ENCODE results near the gene BEX4. TPM values are rescaled to one million over a fixed set of nuclear protein-coding genes. Genes with fewer than 3 reads are reported as not detected.
A peak's percentile ranks its signal among the peaks of the same experiment; 100 is the strongest.

The BEX4 gene
- total and polyA plus RNA-seq, 10 of the 15 experiments (the other 5 are each of a cell fraction or from before 2014, with no cell fraction given), result 0.76 to 3.3 (median 2.2) TPM

DNA sequence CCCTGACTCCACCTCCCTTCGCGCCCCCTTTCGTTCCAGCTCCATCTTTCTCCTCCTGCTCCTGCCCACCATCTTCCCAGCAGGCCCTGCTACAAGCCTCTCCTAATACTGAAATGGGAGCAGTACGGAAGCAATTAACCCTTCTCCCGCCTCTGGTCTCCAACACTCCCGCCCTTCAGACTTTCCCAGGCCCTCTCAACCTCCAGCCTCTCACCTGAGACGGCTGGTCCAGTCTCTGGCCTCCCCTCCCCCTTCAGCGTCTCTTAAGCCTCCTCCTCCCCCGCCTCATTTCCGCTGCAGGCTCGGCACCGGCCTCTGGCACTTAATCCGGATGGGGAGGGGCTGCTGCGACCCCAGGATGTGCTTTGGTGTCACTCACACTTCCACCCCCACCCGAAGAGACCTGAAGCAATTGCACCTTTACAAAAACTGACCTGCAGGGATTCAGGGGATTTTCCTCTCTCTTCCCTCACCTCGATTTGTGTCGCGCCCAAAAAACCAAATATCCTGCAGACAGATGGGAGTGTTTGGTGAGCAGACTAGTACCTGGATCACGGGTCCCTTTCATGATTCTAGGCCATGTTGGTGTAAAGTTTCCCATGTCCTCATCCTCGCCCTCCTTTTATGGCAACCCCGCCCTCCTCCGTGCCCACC lies 39.4 kb downstream of the BEX4 start (continued):
- TF ChIP-seq, protein P1, sequence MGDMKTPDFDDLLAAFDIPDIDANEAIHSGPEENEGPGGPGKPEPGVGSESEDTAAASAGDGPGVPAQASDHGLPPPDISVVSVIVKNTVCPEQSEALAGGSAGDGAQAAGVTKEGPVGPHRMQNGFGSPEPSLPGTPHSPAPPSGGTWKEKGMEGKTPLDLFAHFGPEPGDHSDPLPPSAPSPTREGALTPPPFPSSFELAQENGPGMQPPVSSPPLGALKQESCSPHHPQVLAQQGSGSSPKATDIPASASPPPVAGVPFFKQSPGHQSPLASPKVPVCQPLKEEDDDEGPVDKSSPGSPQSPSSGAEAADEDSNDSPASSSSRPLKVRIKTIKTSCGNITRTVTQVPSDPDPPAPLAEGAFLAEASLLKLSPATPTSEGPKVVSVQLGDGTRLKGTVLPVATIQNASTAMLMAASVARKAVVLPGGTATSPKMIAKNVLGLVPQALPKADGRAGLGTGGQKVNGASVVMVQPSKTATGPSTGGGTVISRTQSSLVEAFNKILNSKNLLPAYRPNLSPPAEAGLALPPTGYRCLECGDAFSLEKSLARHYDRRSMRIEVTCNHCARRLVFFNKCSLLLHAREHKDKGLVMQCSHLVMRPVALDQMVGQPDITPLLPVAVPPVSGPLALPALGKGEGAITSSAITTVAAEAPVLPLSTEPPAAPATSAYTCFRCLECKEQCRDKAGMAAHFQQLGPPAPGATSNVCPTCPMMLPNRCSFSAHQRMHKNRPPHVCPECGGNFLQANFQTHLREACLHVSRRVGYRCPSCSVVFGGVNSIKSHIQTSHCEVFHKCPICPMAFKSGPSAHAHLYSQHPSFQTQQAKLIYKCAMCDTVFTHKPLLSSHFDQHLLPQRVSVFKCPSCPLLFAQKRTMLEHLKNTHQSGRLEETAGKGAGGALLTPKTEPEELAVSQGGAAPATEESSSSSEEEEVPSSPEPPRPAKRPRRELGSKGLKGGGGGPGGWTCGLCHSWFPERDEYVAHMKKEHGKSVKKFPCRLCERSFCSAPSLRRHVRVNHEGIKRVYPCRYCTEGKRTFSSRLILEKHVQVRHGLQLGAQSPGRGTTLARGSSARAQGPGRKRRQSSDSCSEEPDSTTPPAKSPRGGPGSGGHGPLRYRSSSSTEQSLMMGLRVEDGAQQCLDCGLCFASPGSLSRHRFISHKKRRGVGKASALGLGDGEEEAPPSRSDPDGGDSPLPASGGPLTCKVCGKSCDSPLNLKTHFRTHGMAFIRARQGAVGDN (IDR thresholded peaks at IDR 0.05), result no peak
- TF ChIP-seq FOS (IDR thresholded peaks at IDR 0.05; ENCODE audit: borderline replicate concordance, extremely low read depth, insufficient read length) (no peak), BCL11A (IDR thresholded peaks at IDR 0.05; ENCODE audit: low read depth, low read length) (no peak), IKZF1 (conservative IDR thresholded peaks at IDR 0.05) (peak; percentile 19; the same call in 1 of the 2 replicates), EGR1 (IDR thresholded peaks at IDR 0.05; ENCODE audit: borderline replicate concordance in 1 of 2, low read depth in 2 of 2, low read length in 2 of 2) (peak in 1 of 2 experiments; percentile 14; a peak in 1 of 3 replicates), YY1 (IDR thresholded peaks at IDR 0.05; ENCODE audit: low read depth, low read length) (peak; percentile 45; the same call in 1 of the 2 replicates), ZSCAN29 (IDR thresholded peaks at IDR 0.05) (no peak), KAT2A (conservative IDR thresholded peaks at IDR 0.05; ENCODE audit: control insufficient read depth, low read depth, low read length) (no peak), CHD2 (IDR thresholded peaks at IDR 0.05; ENCODE audit: borderline replicate concordance, low read depth, low read length) (0 out of 2 replicates have a peak, but pooled peaks have one; percentile 30), STAT1 (conservative IDR thresholded peaks at IDR 0.05) (no peak), ATF3 (IDR thresholded peaks at IDR 0.05; ENCODE audit: borderline replicate concordance, extremely low read depth, low read depth, low read length) (no peak), PAX5 (IDR thresholded peaks at IDR 0.05; ENCODE audit: borderline replicate concordance, low read depth, low read length) (no peak), IKZF2 (IDR thresholded peaks at IDR 0.05) (0 out of 4 replicates have a peak, but pooled peaks of 1 of the 2 experiments have one; percentile 27), ZBED1 (IDR thresholded peaks at IDR 0.05; ENCODE audit: borderline replicate concordance) (no peak)
- TF ChIP-seq, protein P2, sequence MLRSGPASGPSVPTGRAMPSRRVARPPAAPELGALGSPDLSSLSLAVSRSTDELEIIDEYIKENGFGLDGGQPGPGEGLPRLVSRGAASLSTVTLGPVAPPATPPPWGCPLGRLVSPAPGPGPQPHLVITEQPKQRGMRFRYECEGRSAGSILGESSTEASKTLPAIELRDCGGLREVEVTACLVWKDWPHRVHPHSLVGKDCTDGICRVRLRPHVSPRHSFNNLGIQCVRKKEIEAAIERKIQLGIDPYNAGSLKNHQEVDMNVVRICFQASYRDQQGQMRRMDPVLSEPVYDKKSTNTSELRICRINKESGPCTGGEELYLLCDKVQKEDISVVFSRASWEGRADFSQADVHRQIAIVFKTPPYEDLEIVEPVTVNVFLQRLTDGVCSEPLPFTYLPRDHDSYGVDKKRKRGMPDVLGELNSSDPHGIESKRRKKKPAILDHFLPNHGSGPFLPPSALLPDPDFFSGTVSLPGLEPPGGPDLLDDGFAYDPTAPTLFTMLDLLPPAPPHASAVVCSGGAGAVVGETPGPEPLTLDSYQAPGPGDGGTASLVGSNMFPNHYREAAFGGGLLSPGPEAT (IDR thresholded peaks at IDR 0.05; ENCODE audit: low read depth), result no peak
- TF ChIP-seq, protein P3, sequence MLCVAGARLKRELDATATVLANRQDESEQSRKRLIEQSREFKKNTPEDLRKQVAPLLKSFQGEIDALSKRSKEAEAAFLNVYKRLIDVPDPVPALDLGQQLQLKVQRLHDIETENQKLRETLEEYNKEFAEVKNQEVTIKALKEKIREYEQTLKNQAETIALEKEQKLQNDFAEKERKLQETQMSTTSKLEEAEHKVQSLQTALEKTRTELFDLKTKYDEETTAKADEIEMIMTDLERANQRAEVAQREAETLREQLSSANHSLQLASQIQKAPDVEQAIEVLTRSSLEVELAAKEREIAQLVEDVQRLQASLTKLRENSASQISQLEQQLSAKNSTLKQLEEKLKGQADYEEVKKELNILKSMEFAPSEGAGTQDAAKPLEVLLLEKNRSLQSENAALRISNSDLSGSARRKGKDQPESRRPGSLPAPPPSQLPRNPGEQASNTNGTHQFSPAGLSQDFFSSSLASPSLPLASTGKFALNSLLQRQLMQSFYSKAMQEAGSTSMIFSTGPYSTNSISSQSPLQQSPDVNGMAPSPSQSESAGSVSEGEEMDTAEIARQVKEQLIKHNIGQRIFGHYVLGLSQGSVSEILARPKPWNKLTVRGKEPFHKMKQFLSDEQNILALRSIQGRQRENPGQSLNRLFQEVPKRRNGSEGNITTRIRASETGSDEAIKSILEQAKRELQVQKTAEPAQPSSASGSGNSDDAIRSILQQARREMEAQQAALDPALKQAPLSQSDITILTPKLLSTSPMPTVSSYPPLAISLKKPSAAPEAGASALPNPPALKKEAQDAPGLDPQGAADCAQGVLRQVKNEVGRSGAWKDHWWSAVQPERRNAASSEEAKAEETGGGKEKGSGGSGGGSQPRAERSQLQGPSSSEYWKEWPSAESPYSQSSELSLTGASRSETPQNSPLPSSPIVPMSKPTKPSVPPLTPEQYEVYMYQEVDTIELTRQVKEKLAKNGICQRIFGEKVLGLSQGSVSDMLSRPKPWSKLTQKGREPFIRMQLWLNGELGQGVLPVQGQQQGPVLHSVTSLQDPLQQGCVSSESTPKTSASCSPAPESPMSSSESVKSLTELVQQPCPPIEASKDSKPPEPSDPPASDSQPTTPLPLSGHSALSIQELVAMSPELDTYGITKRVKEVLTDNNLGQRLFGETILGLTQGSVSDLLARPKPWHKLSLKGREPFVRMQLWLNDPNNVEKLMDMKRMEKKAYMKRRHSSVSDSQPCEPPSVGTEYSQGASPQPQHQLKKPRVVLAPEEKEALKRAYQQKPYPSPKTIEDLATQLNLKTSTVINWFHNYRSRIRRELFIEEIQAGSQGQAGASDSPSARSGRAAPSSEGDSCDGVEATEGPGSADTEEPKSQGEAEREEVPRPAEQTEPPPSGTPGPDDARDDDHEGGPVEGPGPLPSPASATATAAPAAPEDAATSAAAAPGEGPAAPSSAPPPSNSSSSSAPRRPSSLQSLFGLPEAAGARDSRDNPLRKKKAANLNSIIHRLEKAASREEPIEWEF (IDR thresholded peaks at IDR 0.05; ENCODE audit: insufficient replicate concordance, low read depth, low read length), result no peak

Measured in GM12878 (cell line).